H1 (cell line): Measurements from ENCODE around the gene HIGD2A. TPM values are rescaled to one million over a fixed set of nuclear protein-coding genes. Genes with fewer than 3 reads are reported as not detected.

Experiments used
- CTCF ChIA-PET: fragments of 300-600 bp; sonication (Branson Sonifier 250); formaldehyde crosslinking; loops from one replicate; lab custom pipeline; 2021; ENCODE audit not compliant: partially characterized antibody; lab: Charles Lee
- POLR2A ChIA-PET: fragments of 300-600 bp; sonication (Branson Sonifier 250); formaldehyde crosslinking; loops from one replicate; lab custom pipeline; 2021; ENCODE audit warnings: inconsistent platforms; ENCODE audit not compliant: partially characterized antibody; lab: Charles Lee
- DNase-seq, 2 experiments: peaks; one replicate each; pipeline versions ENCODE4 v3.0.0 to v3.0.0-alpha.2; 2010 to 2022; ENCODE audit warnings: low spot score in 2 of 2, low read depth in 1 of 2, mixed read lengths in 1 of 2
- FAIRE-seq: peaks from 2 replicates; lab custom pipeline; 2011; peaks lifted over from hg19 to GRCh38; lab: Jason Lieb, UNC
- H2AFZ ChIP-seq: 2 replicates; pipeline ENCODE4 v1.8.1; 2012; ENCODE audit warnings: low read length, inconsistent platforms
- H2AK5ac ChIP-seq: 2 replicates; pipeline ENCODE4 v1.6.1; 2013; ENCODE audit warnings: low read depth, low read length
- H2BK120ac ChIP-seq: replicated peaks from 2 replicates; pipeline ENCODE3; 2013; ENCODE audit warnings: low read depth, low read length, inconsistent platforms
- H2BK12ac ChIP-seq: 2 replicates; pipeline ENCODE4 v1.6.1; 2013; ENCODE audit warnings: low read depth, low read length
- H2BK15ac ChIP-seq: 2 replicates; pipeline ENCODE4 v1.6.1; 2013; ENCODE audit warnings: low read length
- H2BK20ac ChIP-seq: 2 replicates; pipeline ENCODE4 v1.6.1; 2013; ENCODE audit warnings: low read length
- H2BK5ac ChIP-seq: 2 replicates; pipeline ENCODE4 v1.6.1; 2013; ENCODE audit warnings: low read depth, low read length
- H3K14ac ChIP-seq: 2 replicates; pipeline ENCODE4 v1.6.1; 2013; ENCODE audit warnings: inconsistent platforms; ENCODE audit not compliant: insufficient read length
- H3K18ac ChIP-seq: 2 replicates; pipeline ENCODE4 v1.6.1; 2013; ENCODE audit warnings: low read length; ENCODE audit errors: extremely low read depth
- H3K23ac ChIP-seq: 2 replicates; pipeline ENCODE4 v1.6.1; 2013; ENCODE audit warnings: inconsistent platforms; ENCODE audit not compliant: insufficient read length
- H3K23me2 ChIP-seq: 2 replicates; pipeline ENCODE4 v1.6.1; 2013; ENCODE audit warnings: low read depth, low read length
- H3K27ac ChIP-seq: 2 replicates; pipeline ENCODE4 v1.6.1; 2011; ENCODE audit warnings: low read depth, low read length, inconsistent platforms
- H3K27me3 ChIP-seq, 4 experiments: replicated peaks in 1 of 4; 1 replicate in 1 of 4; 2 replicates in 3 of 4; pipeline versions ENCODE4 v1.6.1 to v1.8.1; 2011 to 2013; ENCODE audit warnings: low read length in 3 of 4, mild to moderate bottlenecking in 3 of 4, inconsistent platforms in 2 of 4, mixed read lengths in 2 of 4, moderate library complexity in 1 of 4; ENCODE audit not compliant: control insufficient read depth in 3 of 4, insufficient read depth in 3 of 4; ENCODE audit errors: extremely low read depth in 1 of 4
- H3K36me3 ChIP-seq, 4 experiments: 2 replicates each; pipeline versions ENCODE4 v1.6.1 to v1.8.1; 2011 to 2013; ENCODE audit warnings: mild to moderate bottlenecking in 4 of 4, low read length in 3 of 4, moderate library complexity in 2 of 4, control low read depth in 1 of 4, inconsistent platforms in 1 of 4; ENCODE audit not compliant: insufficient read depth in 4 of 4, control insufficient read depth in 2 of 4
- H3K4ac ChIP-seq: replicated peaks from 2 replicates; pipeline ENCODE3; 2013; ENCODE audit warnings: low read length, low read depth, mixed read lengths, inconsistent platforms; ENCODE audit not compliant: insufficient read length
- H3K4me1 ChIP-seq, 4 experiments: replicated peaks in 1 of 4; 1 replicate in 1 of 4; 2 replicates in 3 of 4; pipeline versions ENCODE4 v1.6.1 to v1.8.1; 2011 to 2013; ENCODE audit warnings: low read length in 3 of 4, inconsistent platforms in 2 of 4, mixed read lengths in 1 of 4; ENCODE audit not compliant: insufficient read depth in 4 of 4, control insufficient read depth in 3 of 4
- H3K4me2 ChIP-seq, 2 experiments: 2 replicates each; pipeline versions ENCODE4 v1.6.1 to v1.8.1; 2011 to 2013; ENCODE audit warnings: low read depth in 2 of 2, low read length in 2 of 2, control low read depth in 1 of 2, inconsistent platforms in 1 of 2, mild to moderate bottlenecking in 1 of 2; ENCODE audit not compliant: insufficient read depth in 1 of 2
- H3K4me3 ChIP-seq, 4 experiments: fragments of 200-600, 300-600 bp in 1 of 4; sonication (generic), shearing (Covaris generic), sonication (Bioruptor Twin) in 1 of 4; 2 replicates each; pipeline versions ENCODE4 v1.5.1 to v1.8.1; 2011 to 2016; ENCODE audit warnings: low read length in 4 of 4, low read depth in 3 of 4, control low read depth in 2 of 4, inconsistent platforms in 2 of 4, mild to moderate bottlenecking in 2 of 4, mixed read lengths in 1 of 4, moderate library complexity in 1 of 4; ENCODE audit not compliant: insufficient read depth in 2 of 4; ENCODE audit errors: extremely low read depth in 1 of 4
- H3K56ac ChIP-seq: replicated peaks from 2 replicates; pipeline ENCODE3; 2013; ENCODE audit warnings: low read depth, mild to moderate bottlenecking, mixed read lengths, low read length, inconsistent platforms; ENCODE audit not compliant: insufficient read length
- H3K79me1 ChIP-seq: 2 replicates; pipeline ENCODE4 v1.6.1; 2013; ENCODE audit warnings: low read depth, low read length, control low read depth
- H3K79me2 ChIP-seq, 2 experiments: 2 replicates each; pipeline versions ENCODE4 v1.6.1 to v1.8.1; 2012 to 2013; ENCODE audit warnings: low read length in 2 of 2, mild to moderate bottlenecking in 2 of 2, inconsistent platforms in 1 of 2; ENCODE audit not compliant: insufficient read depth in 2 of 2, control insufficient read depth in 1 of 2
- H3K9ac ChIP-seq, 4 experiments: replicated peaks in 1 of 4; 1 replicate in 1 of 4; 2 replicates in 3 of 4; pipeline versions ENCODE4 v1.6.1 to v1.8.1; 2011 to 2013; ENCODE audit warnings: low read depth in 3 of 4, low read length in 3 of 4, control low read depth in 2 of 4, mild to moderate bottlenecking in 2 of 4, moderate library complexity in 2 of 4, inconsistent platforms in 1 of 4; ENCODE audit errors: extremely low read depth in 1 of 4
- H3K9me3 ChIP-seq, 2 experiments: 2 replicates each; pipeline versions ENCODE4 v1.6.1 to v1.8.1; 2012 to 2013; ENCODE audit warnings: mild to moderate bottlenecking in 2 of 2, moderate library complexity in 2 of 2, control low read depth in 1 of 2, inconsistent platforms in 1 of 2, low read depth in 1 of 2, low read length in 1 of 2, mixed read lengths in 1 of 2; ENCODE audit not compliant: insufficient read depth in 2 of 2
- H4K20me1 ChIP-seq, 2 experiments: replicated peaks in 1 of 2; 2 replicates each; pipeline versions ENCODE3 to v1.8.1; 2011 to 2013; ENCODE audit warnings: inconsistent platforms in 2 of 2, low read length in 2 of 2, mild to moderate bottlenecking in 1 of 2; ENCODE audit not compliant: insufficient read depth in 2 of 2, control insufficient read depth in 1 of 2
- H4K5ac ChIP-seq: 2 replicates; pipeline ENCODE4 v1.6.1; 2013; ENCODE audit warnings: low read length, low read depth, mixed read lengths, inconsistent platforms; ENCODE audit not compliant: insufficient read length
- H4K8ac ChIP-seq: 2 replicates; pipeline ENCODE4 v1.8.0; 2013; ENCODE audit warnings: mild to moderate bottlenecking, moderate library complexity, low read length, inconsistent platforms; ENCODE audit not compliant: insufficient read depth; ENCODE audit errors: extremely low read depth
- H4K91ac ChIP-seq: replicated peaks from 2 replicates; pipeline ENCODE3; 2013; ENCODE audit warnings: low read length, mixed read lengths, inconsistent platforms; ENCODE audit not compliant: insufficient read length
- EZH2 ChIP-seq: fragments of 200-600 bp; sonication (generic); IDR thresholded peaks from 2 replicates; pipeline ENCODE4 v1.7.1; 2012; ENCODE audit warnings: low read depth, mild to moderate bottlenecking, moderate library complexity, low read length, inconsistent platforms; ENCODE audit not compliant: severe bottlenecking
- TAF1 ChIP-seq: IDR thresholded peaks from 2 replicates; pipeline ENCODE4 v1.6.1; 2011; ENCODE audit warnings: mild to moderate bottlenecking, low read depth, low read length
- TEAD4 ChIP-seq: IDR thresholded peaks from 2 replicates; pipeline ENCODE4 v1.6.1; 2012; ENCODE audit warnings: low read depth, low read length, inconsistent platforms, mixed read lengths
- WGBS, 2 experiments: shearing (Covaris generic) in 1 of 2; methylation state at CpG; one replicate each; pipeline versions ENCODE4 v1.1.6 to v1.1.7; 2013 to 2015; ENCODE audit warnings: low lambda C conversion rate in 2 of 2, mixed read lengths in 2 of 2, inconsistent platforms in 1 of 2, low coverage in 1 of 2, missing lambda C conversion rate in 1 of 2; ENCODE audit not compliant: insufficient replicate concordance in 2 of 2, insufficient coverage in 1 of 2, insufficient read length in 1 of 2; ENCODE audit errors: extremely low coverage in 1 of 2, missing lambda C conversion rate in 1 of 2; 5-methylcytosine and 5-hydroxymethylcytosine counted together
- polyA plus RNA-seq, 7 experiments: library from polyadenylated mRNA; depleted of rRNA in 3 of 7; stranded (reverse) in 5 of 7; unstranded in 2 of 7; fragments of >200 nt in 5 of 7; fragments of 200-250 nt in 2 of 7; gene quantifications; 1 replicate in 5 of 7; 2 replicates in 1 of 7; 4 replicates in 1 of 7; pipeline versions ENCODE4 v1.2.1 to v1.2.3, GENCODE V29; 2011 to 2013; ENCODE audit warnings: missing spikeins in 2 of 7, mixed read lengths in 2 of 7
- total RNA-seq: library from RNA; stranded (reverse); fragmentation: NEBNext Ultra II Directional; extraction: Animal tissue kit (Norgen Biotek cat#: 25700); gene quantifications from 2 replicates; pipeline ENCODE4 v1.2.1, GENCODE V29; 2021

The HIGD2A gene
- total and polyA plus RNA-seq, 2 of the 8 experiments (the other 6 are each of a cell fraction or from before 2014, with no cell fraction given): 95.5 to 264 TPM

DNA sequence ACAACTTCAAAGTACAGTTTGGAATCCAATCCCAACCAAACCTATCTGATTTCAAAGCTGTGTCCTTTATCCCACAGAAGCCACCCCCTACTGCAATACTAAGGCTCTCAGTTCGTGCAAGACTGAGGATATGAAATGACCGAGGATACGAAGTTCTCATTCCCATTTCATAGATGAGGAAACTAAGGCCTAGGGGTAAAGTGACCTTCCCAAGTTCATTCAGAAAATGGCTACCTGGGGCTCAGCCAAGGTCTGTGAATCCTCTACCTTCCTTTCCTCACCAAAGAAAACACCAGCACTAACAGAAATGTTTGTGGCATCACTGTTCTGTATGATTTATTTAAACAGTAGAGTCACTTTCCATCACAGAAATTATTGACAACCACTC, 32.4 kb upstream of the HIGD2A start:
- Histone ChIP-seq H3K4me2 (no peak overlapping the region), H2BK15ac (no peak overlapping the region), H3K9ac (no peak overlapping the region), H3K27me3 (no peaks in the 10 kb centered on the region), H4K5ac (no peak overlapping the region), H3K4me1 (no peaks in the 10 kb centered on the region; a peak in 1 of 7 replicates), H3K56ac (no peak overlapping the region), H3K36me3 (peaks cover 14 to 68% (median 28%) of the 10 kb centered on the region in 4 experiments), H2AFZ (no peak overlapping the region), H3K4me3 (no peak overlapping the region), H2BK20ac (no peak overlapping the region), H2AK5ac (no peak overlapping the region), H4K91ac (no peak overlapping the region), H3K23ac (no peak overlapping the region), H4K8ac (no peak overlapping the region), H3K18ac (no peak overlapping the region), H3K27ac (no peak overlapping the region; the same call in 1 of the 2 replicates), H3K4ac (no peak overlapping the region), H3K79me2 (peaks cover 9 to 75% of the 10 kb centered on the region in 2 experiments), H2BK5ac (no peak overlapping the region), H4K20me1 (peaks cover 11 to 34% of the 10 kb centered on the region in 2 experiments), H3K9me3 (no peaks in the 10 kb centered on the region), H2BK12ac (no peak overlapping the region), H2BK120ac (no peak overlapping the region), H3K23me2 (no peaks in the 10 kb centered on the region; the same call in 1 of the 2 replicates), H3K14ac (no peak overlapping the region), H3K79me1 (peaks cover 22% of the 10 kb centered on the region)
- POLR2A ChIA-PET: interaction anchor here (0.9 kb wide), 1 partner anchor 10 kb away, joined by 3 read pairs; no protein-coding TSS in a partner anchor
- FAIRE-seq (no peak), DNase-seq (no peak)
- 92% methylated on average over 3 of the region's 3 CpGs; no CpG with 5 or more reads in 1 of the 2 experiments for WGBS, 2 experiments
- CTCF ChIA-PET: interaction anchor here (0.6 to 1.4 kb wide), 6 partner anchors 10 to 53 kb away, joined by 3 to 4 read pairs (median 4); no protein-coding TSS in a partner anchor
- TF ChIP-seq TEAD4 (no peak), TAF1 (no peak), EZH2 (no peak)
